GM19468 (cell line): ENCODE results near the gene KRTAP10-1.

Experiments
- ATAC-seq: cut with Tn5 transposase; IDR thresholded peaks from one replicate; pipeline ENCODE4 v1.9.1; 2021; ENCODE audit warnings: mild to moderate bottlenecking, moderate library complexity, moderate number of reproducible peaks; ENCODE audit not compliant: unreplicated experiment; ENCODE audit errors: extremely low read depth

The KRTAP10-1 gene

DNA sequence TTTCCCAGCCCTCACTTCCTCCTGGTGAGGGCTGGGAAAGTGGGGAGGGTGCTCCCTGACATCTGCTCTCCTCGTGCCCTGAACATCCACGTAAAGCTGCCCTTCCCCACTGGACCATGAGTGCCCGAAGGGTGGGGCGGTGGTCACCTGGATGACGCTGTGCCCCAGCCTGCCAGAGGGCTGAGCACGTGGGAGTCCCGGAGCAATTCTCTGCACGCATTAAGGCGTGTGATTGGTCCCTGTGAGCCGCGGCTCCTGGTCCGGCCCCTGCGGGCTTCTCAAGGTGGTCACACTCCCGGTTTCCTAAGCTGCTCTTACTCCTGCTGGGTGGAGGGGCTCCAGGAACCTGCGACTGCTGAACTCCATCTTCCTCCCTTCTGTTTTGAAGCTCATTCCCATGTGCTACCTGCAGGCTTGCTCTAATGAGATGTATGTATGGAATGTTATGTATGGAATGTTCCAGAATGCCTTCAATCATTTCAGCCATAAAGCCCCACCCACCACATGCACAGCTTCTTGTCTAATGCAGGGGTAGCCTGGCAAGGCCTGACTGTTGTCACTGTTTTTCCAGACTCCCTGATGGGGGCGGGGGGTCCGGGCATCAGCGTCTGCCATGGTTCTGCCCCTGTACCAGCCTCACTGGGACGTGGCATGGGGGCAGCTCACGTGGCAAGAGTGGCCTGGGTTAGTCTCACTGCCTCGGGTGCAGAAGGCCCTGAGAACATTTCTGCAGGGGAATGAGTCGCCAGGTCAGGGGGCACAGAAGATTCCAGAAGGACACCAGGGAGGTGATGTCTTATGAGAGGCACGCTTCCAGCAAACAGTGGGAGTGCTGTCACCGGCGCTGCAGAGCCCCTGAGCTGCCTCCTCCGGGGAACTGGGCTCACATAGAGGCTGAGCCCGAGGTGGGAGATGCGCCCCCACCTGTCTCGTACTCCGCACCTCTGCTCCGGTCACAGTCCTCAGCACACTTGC is 19.4 kb downstream of the KRTAP10-1 start:
- no peak for ATAC-seq

DNA sequence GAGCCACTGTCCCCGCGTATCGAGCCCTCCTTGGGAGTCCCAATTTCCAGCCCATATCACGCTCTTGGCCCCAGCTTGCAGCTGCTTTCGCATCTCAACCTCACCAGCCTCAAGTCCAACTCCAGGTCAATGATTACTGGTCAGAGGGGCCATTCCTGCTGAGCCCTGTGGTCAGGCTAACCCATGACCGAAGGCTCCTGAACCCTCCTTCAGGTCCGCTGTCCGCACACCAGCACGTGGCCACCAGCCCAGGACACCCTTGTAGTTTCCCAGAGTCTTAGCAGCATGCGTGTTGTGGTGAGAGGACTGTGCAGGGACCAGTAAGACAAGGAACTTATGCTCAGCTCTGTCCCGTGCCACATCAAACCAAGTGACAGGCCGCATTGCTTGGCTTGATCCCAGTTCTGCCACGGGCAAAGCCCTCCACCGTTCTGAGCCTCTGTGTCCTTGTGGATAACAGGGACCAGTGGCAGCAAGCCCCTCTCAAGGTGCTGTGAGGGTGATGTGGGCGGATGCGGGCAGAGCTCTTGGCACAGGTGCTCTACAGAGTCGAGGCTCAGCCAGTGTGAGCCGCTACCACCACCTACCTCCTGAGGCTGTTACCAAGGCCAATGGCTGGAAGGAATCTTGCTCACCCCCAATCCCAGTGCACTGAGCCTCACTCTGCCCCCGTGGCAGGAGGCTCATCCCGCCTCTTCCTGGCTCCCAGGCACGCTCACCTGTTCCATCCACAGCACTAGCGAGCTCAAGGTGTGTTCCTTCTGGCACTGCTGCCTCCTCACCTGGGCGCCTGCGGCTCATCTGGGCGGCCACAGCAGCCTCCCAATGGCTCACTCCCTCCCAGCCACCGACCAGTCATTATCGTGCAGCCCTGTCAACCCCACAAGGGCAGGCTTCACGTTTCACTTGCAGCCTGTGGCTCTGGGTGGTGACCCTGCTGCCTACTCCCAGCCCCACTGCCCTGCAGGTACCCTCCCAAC is 20.4 kb downstream of the KRTAP10-1 start:
- no peak for ATAC-seq

DNA sequence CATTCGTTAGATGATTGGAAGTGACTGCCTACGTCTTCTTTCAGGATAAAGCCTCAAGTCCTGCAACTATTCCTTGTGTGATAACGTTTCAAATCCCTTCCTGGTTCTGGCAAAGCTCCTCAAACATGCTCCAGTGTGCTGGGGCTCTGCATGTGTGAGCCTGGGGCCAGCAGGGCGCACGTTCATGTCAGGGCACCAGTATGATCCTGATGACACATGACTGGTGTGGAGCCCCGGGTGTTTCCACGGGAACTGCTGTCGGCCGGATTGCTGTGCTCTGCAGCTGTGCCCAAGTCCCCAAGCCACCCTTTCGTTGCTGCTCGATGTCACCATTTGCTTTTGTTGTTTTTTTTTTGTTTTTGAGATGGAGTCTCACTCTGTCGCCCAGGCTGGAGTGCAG is 21.3 kb downstream of the KRTAP10-1 start:
- ATAC-seq, result no peak

DNA sequence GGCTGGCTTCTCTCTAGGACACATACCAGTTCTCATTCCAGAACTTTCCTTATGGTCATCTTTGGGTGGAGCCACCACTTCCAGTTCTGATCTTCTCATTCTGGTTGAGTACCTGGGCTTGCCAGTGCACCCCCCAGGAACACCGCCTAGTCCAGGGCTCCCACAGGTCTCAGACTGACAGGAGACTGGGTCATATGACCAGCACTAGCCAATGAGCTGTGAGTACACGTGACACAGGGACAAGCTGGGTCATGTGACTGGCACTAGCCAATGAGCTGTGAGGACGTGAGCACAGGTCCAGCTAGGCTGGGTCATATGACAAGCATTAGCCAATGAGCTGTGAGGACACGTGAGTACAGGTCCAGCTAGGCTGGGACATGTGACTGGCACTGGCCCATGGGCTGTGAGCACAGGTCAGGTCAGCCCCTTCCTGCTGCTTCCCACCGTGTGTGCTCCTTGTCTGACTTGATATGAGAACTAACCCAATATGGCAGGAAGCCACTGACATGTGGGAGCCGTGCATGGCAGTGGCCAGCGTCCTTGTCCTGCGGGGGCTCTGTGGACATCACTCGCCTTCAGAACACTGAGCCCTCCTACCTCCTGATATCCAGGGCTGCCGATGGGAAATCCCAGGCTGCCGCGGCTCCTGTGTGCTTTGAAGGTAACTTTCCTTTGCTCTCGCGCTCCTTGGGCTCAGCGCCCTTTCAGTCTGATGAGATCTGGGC is 22.7 kb downstream of the KRTAP10-1 start:
- ATAC-seq, result peak; percentile 32

DNA sequence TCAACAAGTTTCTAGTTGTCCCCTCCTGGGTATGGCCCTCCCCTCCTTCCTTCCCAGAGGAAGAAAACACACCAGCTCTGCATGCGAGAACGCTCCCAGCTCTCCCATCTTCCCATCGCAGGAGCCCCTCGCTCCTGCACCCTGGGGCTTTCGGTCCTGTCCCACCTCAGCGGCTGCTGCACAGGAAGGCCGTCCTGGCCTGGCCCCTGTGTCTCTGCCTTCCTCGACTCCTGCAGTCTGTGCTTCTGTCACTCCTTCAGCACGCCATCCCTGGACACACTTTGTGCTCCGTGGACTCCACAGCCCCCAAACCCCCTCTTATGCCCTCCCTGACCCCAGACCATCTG is 23.2 kb downstream of the KRTAP10-1 start:
- no peak for ATAC-seq

DNA sequence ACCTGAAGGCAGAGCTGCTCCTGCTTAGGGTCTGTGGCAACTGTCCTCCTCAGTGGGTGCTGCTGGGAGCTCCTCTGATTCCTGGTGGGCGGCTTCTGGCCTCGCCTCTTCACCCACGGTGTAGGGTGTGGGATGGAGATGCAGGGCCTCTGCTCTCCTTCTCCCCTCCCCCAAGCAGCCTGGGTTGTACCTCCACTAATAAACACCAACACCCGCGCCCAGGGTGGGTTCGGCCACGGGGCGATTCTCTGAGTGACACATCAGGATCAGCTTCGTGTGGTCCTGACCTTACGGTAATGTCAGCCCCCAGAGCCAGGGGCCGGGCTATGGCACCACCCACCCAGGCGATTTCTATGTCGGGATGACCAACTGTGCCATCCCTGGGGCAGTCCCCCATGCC is 23.7 kb downstream of the KRTAP10-1 start:
- ATAC-seq, result no peak

DNA sequence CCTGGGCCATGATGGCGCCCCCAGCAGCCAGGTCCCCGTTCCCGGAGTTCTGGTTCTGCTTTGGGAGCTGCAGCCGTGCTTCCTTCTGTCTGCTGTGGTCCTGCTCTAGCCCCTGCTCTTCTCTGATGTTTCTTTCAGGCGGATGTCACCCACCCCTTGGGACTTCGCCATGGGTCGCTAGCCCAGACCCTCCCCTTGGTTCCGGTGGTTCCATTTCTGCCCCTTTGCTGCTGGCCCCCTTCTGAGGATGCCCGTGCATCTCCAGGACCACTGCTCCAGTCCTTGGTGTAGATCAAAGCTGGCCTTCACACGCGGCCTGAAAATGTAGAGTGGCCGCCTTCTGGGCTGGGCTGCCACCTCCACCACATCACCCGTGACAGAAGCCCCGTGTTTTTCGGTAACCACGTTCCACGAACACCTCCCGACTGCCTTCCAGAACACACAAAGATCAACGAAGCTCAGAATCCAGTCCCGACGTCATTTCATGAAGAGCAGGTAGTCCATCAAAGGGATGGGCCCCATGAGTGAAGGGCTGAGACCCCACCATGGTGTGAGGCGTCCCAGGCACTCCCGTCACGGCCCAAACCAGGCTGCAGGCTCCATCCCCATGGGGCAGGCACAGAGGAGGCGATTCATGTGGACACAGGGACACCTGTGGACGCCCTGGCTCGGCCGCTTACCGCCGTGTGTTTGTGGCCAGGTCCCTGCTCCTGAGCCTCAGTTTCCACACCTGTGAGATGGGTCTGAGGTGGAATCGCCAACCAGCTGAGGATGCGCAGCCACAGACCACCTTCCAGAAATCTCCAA is 24.4 kb downstream of the KRTAP10-1 start:
- no peak for ATAC-seq

DNA sequence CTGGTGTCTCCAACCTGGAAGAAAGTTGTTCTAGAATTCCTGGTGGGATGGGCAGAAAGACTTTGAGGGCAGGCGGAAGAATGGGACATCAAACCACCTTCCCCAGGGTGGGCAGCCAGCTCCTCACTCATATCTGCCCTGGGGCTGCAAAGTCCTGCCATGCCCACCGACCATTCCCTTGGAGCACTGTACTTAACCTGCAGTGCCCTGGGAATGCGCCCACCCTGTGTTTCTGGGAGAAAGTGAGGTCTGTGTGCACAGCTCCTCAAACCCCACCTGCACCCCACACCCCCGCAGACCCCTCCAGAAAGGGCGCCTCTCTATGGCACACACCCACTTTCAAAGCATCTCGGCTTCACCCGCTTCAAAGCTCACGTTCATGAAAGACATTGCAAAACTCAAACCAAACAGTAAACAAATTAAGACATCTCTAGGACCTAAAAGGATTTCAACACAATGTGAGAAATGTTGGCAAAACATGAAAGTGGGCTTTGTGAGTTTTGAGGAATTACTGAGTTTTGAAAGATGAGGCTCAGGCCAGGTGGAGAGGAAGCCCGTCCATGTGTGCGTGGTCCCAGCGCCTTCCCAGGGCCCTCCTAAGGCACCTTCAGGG is 25.1 kb downstream of the KRTAP10-1 start:
- ATAC-seq, result no peak

DNA sequence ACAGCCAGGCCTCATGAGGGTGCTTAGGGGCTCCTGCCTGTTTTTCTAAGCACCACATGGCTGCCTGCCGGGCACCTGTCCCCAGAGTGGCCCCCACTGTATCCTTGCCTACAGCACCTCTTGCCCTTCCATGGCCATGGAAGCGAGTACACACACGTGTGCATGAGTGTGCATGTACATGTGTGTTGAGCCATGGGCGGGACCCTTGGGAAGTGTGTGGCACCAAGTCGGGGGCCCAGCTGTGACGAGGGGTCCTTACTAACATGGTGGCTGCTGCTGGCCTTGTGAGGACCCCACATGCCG is 25.8 kb downstream of the KRTAP10-1 start:
- ATAC-seq, result no peak

DNA sequence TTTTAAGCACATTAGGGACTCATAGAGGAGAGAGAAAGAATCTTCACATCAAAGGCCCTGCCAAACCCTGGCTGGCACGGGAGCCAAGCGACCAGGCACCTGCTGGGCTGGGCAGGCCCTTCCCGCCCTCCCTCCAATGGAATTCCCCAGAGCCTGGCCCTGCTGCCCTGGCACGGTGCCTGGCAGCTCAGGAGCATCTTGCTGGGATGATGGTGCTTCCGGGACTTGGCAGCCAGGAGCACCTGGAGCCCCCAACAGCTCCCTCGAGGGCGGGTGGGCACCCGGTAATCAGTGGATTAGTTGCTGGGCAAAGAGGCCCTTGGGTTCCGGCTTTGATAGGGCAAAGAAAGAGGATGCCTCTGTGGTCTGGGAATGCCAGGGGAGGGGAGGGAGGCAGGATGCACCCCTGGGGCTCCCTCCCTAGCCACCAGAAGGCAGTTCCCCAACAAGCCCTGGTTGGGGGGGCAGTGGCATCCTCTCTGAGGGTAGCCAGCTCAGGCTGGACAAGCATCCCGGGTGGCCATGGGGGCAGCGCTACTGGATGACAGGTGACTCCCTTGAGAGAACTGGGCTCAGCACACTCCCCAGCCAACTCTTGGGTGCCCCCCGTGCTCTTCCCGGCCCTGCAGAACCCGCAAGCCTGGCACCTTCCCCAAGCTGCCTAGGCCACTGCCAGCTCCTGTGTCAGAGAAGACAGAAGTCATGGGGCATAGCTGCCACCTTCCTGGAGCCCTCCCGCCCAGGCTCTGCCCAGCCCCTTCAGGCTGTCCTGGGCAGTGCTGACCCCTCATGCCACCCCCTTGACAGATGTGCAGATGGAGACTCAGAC is 26.4 kb downstream of the KRTAP10-1 start:
- no peak for ATAC-seq

DNA sequence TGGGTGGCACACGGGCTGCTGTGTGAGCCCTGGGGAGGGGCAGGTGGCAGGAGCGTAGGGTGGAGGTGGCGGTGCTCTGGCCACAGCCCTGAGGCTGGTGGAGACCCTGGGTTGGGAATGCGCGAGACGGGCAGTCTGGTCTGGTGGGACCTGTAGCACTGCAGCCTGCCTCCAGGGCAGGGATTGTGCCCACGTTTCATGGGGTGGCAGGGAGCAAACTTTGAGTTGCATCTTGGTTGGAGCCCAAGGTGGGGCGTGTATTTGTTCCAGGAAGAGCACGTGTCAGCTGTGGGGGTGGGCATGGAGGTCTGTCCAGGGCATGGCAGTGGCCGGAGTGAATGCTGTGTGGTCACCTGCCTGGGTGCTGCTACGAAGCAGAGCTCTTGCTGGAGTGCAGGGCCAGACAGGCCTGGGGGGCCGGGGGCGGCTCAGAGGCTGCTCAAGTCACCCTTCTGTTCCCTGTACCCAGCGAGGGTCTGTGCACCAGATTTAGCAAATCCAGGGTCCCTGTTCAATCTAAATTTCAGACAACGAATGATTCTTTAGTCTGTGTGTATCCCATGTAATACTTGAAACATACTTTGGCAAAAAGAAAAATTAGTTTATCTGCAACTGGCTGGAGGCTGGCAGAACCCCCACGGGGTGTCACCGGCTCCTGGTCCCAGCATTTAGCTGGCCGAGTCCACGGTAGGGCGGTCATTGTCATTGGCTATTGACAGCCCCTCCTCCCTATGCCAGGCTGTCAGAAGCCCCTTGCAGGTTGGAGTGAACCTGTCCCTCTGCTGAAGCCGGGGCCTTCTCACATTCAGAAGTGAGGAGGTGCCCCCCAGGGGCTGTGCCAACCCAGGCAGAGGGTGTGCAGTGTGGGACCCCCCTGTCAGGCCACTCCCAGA is 27.3 kb downstream of the KRTAP10-1 start:
- no peak for ATAC-seq

DNA sequence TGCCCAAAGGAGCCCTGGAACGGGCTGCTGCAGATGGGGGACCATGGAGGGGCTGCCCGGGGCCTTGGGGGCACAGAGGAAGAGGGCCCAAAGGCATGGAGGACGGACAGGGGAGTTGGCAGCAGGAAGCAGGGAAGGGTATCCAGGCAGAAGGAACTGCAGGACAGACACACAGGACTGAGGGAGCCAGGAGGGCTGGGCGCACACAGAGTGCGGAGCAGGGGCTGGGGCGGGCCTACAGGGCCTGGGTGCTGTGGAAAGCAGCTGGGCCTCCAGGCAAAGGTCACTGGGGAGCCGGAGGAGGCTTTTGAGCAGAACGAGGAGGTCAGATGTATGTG is 28.1 kb downstream of the KRTAP10-1 start:
- no peak for ATAC-seq

DNA sequence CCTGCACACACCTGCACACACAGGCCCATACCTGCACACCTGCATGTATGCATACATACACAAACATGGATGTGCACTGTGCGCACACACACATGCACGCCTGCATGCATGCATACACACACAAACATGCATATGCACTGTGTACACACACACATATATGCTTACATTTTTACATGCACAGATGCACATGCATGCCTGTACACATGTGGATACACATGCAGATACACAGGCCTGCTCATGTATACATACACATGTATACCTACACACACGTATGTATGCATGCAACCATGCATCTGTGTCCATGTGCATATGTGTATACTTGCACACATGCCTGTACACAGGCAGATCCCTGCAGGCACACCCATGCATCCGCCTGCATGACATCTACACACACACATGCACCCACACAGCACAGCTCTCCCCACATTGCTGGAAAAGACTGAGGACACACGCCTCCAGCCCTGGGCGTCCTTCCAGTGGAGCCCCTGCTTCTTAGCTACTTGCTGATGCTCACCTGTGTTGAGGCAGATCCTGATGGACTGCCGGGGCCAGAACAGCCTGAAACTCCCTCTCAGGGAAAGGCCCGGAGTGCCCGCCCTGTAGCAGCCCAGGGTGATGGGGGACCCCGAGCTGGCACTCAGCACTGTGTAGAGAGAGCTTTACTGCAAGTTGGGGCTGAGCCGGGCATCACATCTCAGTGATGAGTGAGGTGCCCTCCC is 28.6 kb downstream of the KRTAP10-1 start:
- no peak for ATAC-seq

DNA sequence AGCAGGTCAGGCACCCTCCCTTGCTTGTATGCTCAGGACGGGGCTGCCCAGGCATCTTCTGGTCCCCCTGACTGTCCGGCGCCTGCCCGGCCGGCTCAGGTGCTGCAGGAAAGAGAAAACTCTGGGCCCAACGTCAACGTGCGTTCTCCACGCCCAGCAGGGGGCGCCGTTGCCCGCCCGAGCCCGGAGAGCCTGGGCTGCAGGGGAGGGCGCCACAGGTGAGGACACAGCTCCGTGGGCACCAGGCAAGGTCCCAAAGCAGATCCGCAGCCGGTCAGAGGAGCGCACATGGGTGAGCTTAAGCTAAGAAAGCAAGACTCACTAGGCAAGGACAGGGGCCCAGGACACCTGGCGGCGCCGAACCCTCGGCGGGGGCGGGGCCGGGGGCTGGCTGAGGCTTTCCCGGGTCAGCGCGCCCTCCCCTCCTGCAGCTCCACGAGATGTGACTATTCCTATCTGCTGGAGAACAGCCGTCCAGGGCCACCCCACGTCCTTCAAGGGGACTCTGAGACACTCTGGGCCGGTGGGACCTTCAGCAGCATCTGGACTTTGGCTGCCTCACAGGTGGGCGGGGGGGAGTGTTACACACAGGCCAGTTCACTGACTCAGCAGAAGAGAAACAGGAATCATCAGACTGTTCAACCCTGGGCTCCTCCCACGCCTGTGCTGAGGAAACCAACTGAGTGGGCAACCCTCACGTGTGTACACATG is 29.3 kb downstream of the KRTAP10-1 start:
- no peak for ATAC-seq

DNA sequence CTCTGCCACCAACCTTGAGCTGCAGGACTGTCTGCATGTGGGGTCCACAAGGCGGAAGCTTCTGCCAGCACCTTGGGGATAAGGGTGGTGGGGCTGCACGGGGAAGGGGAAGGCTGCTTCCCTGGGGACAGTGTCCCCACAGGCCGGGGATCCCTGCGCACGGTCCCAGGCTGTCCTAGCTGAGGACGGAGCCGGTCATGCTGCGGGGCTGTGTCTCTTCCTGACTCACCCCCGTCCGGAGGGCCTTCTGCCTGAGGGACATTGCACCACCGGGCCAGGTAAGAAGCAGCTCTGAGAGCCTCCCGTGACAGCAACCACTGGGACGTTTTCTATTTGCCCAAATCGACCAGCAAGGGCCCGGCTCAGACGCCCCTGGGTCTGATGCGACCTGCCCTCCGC is 29.9 kb downstream of the KRTAP10-1 start:
- ATAC-seq, result no peak

DNA sequence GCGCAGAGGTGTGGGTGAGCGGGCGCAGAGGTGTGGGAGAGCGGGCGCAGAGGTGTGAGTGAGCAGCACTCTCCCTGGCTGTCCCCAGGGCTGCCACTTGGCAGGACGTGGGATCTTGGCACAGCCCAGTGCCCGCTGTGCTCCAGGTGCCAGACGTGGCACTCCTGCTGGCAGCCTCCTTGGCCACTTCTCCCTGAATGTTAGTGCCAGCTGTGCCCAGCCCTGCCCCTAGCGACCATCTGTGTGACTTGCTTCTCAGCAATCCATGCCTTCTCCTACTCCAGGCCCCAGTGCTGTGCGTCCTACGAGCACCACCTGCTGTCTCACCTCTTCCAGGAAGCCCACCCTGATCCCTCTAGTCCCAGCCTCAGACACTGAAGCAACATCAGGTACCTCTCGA is 30.5 kb downstream of the KRTAP10-1 start:
- no peak for ATAC-seq
